HepG2 (cell line): ENCODE measurements around the gene IRAK2. TPM values are rescaled to one million over a fixed set of nuclear protein-coding genes. Genes with fewer than 3 reads are reported as not detected.

ENCODE experiments used
- ATAC-seq: fragments of 200-7000 bp; cut with Tn5 transposase; 3 replicates; pipeline ENCODE4 v1.9.1; 2020; ENCODE audit warnings: mild to moderate bottlenecking, moderate library complexity
- BruUV-seq: library from RNA; stranded (reverse); fragments of 400-500 nt; replicated peaks from 2 replicates; lab custom pipeline; 2021; lab: Mats Ljungman, UMichigan
- CTCF ChIA-PET: fragments of 300-600 bp; formaldehyde crosslinking; extraction: SDS; loops from one replicate; lab custom pipeline; 2021; ENCODE audit warnings: low total read pairs, inconsistent platforms, low intra/inter-chr PET ratio; lab: Yijun Ruan, JAX
- POLR2A ChIA-PET: fragments of 350-600 bp; sonication (Branson Sonifier 250); formaldehyde crosslinking; loops from one replicate; lab custom pipeline; 2020; ENCODE audit warnings: antibody characterized with exemption, inconsistent platforms; lab: Yijun Ruan, JAX
- DNase-seq: peaks from one replicate; pipeline ENCODE4 v3.0.0-alpha.2; 2015; ENCODE audit warnings: low spot score
- FAIRE-seq: peaks from 3 replicates; lab custom pipeline; 2011; peaks lifted over from hg19 to GRCh38; lab: Jason Lieb, UNC
- H2AFZ ChIP-seq: one replicate; pipeline ENCODE4 v1.6.1; 2011; ENCODE audit warnings: low read length, inconsistent platforms
- H3K27ac ChIP-seq: fragments of 300-600 bp; 3 replicates; pipeline ENCODE4 v1.8.0; 2011; ENCODE audit warnings: mixed run types, mild to moderate bottlenecking, mixed read lengths, low read length, inconsistent platforms; ENCODE audit not compliant: insufficient read depth; ENCODE audit errors: extremely low read length
- H3K27me3 ChIP-seq, 2 experiments: fragments of 200-600 bp in 1 of 2; 2 replicates in 1 of 2; 3 replicates in 1 of 2; pipeline versions ENCODE4 v1.6.0 to v1.8.0; 2011; ENCODE audit warnings: low read length in 2 of 2, mild to moderate bottlenecking in 2 of 2, moderate library complexity in 2 of 2, inconsistent platforms in 1 of 2; ENCODE audit not compliant: insufficient read depth in 2 of 2, control insufficient read depth in 1 of 2
- H3K36me3 ChIP-seq, 2 experiments: fragments of 200-600 bp in 1 of 2; replicated peaks in 1 of 2; 2 replicates in 1 of 2; 3 replicates in 1 of 2; pipeline versions ENCODE4 v1.5.1 to v1.8.0; 2011; ENCODE audit warnings: low read length in 2 of 2, inconsistent platforms in 1 of 2; ENCODE audit not compliant: insufficient read depth in 2 of 2, control insufficient read depth in 1 of 2
- H3K4me1 ChIP-seq: 2 replicates; pipeline ENCODE4 v1.5.1; 2012; ENCODE audit warnings: low read length, inconsistent platforms; ENCODE audit not compliant: insufficient read depth
- H3K4me2 ChIP-seq: 2 replicates; pipeline ENCODE4 v1.6.0; 2011; ENCODE audit warnings: low read depth, low read length, inconsistent platforms
- H3K4me3 ChIP-seq, 3 experiments: fragments of 200-600 bp in 1 of 3; sonication (generic), shearing (Covaris generic) in 1 of 3; replicated peaks in 1 of 3; 2 replicates each; pipeline ENCODE4 v1.5.1; 2011 to 2016; ENCODE audit warnings: low read length in 3 of 3, inconsistent platforms in 2 of 3, low read depth in 2 of 3, mild to moderate bottlenecking in 2 of 3, control low read depth in 1 of 3, mixed read lengths in 1 of 3; ENCODE audit not compliant: insufficient read depth in 1 of 3
- H3K79me2 ChIP-seq: one replicate; pipeline ENCODE4 v1.6.1; 2011; ENCODE audit warnings: low read length, inconsistent platforms; ENCODE audit not compliant: insufficient read depth
- H3K9ac ChIP-seq: 2 replicates; pipeline ENCODE4 v1.6.0; 2011; ENCODE audit warnings: mild to moderate bottlenecking, low read depth, low read length, inconsistent platforms; ENCODE audit not compliant: insufficient read depth
- H3K9me3 ChIP-seq: 2 replicates; pipeline ENCODE4 v1.5.1; 2012; ENCODE audit warnings: mild to moderate bottlenecking, low read length
- H4K20me1 ChIP-seq: 2 replicates; pipeline ENCODE4 v1.6.0; 2011; ENCODE audit warnings: inconsistent platforms, mild to moderate bottlenecking, low read length, moderate library complexity; ENCODE audit not compliant: insufficient read depth
- ARNT2 ChIP-seq: sonication (generic); formaldehyde crosslinking; IDR thresholded peaks from 2 replicates; pipeline ENCODE4 v1.8.0; 2022; ENCODE audit warnings: mild to moderate bottlenecking, low read depth, missing genetic modification reagents, moderate library complexity
- BRCA1 ChIP-seq: sonication (generic); formaldehyde crosslinking; IDR thresholded peaks from 2 replicates; pipeline ENCODE4 v1.4.0; 2020; ENCODE audit warnings: missing genetic modification reagents
- IRF2 ChIP-seq: IDR thresholded peaks from 2 replicates; pipeline ENCODE4 v1.6.1; 2018; ENCODE audit warnings: missing genetic modification reagents, missing compliant biosample characterization
- SNAI1 ChIP-seq: sonication (generic); formaldehyde crosslinking; IDR thresholded peaks from 2 replicates; pipeline ENCODE4 v1.5.0; 2020; ENCODE audit warnings: mild to moderate bottlenecking, missing genetic modification reagents, borderline replicate concordance
- ZNF274 ChIP-seq: sonication (generic); formaldehyde crosslinking; IDR thresholded peaks from 2 replicates; pipeline ENCODE4 v1.5.1; 2020; ENCODE audit warnings: mild to moderate bottlenecking, missing genetic modification reagents
- WGBS: methylation state at CpG from one replicate; pipeline ENCODE4 v1.1.6; 2017; ENCODE audit warnings: low lambda C conversion rate; 5-methylcytosine and 5-hydroxymethylcytosine counted together
- in situ Hi-C: cut with HindIII; loops from 2 replicates; pipeline ENCODE4 v1.10.0; 2017; ENCODE audit warnings: low pct_unique_long_range_greater_than_20kb; ENCODE audit not compliant: extremely low pct_ligation_motif_present
- intact Hi-C: fragments of 100-400 bp; cut with micrococcal nuclease; formaldehyde crosslinking; loops from one replicate; pipeline ENCODE4 v1.10.0; 2022; ENCODE audit not compliant: unreplicated experiment
- polyA plus RNA-seq, 8 experiments: library from polyadenylated mRNA; depleted of rRNA in 3 of 8; stranded (reverse) in 7 of 8; unstranded in 1 of 8; fragments of >200 nt; fragmentation: Illumina TruSeq in 4 of 8; extraction: Trizol in 4 of 8; gene quantifications; 2 replicates each; pipeline versions ENCODE4 v1.2.1 to v1.2.3, GENCODE V29; 2011 to 2016; ENCODE audit warnings: low read depth in 4 of 8, missing spikeins in 1 of 8, mixed read lengths in 1 of 8; ENCODE audit not compliant: insufficient read depth in 1 of 8
- total RNA-seq, 5 experiments: library from RNA; depleted of rRNA; stranded (reverse); fragments of >200 nt; fragmentation: Illumina TruSeq; extraction: Trizol; gene quantifications; 2 replicates each; pipeline ENCODE4 v1.2.3, GENCODE V29; 2016; ENCODE audit warnings: low read depth in 1 of 5
- TF ChIP-seq, protein P1 (sequence below): IDR thresholded peaks from 2 replicates; pipeline ENCODE4 v1.4.0; 2020; ENCODE audit warnings: mild to moderate bottlenecking, missing genetic modification reagents
- TF ChIP-seq, protein P2 (sequence below): sonication (generic); formaldehyde crosslinking; conservative IDR thresholded peaks from 2 replicates; pipeline ENCODE4 v1.8.0; 2022; ENCODE audit warnings: missing genetic modification reagents

The IRAK2 gene
- total and polyA plus RNA-seq, 2 of the 13 experiments (the other 11 are each of a cell fraction or from before 2014, with no cell fraction given), result 13.1 to 23.3 TPM

DNA sequence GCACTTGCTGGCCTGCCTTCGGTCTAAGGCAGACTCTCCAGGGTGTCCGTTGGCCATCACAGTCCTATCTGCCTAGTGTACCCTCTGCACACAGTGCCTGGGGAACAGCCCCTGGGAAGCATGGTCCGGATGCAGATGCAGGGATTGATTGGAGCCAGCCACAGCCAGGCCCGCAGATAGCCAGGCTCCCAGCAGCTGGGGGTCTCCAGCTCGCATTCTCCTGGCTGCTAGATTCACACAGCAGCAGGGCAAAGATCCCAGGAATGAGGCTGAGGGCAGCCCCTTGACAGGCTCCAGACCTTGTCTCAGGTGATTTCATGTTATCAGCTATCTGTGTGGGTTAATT, 41.4 kb downstream of the IRAK2 start (continued):
- TF ChIP-seq, protein P1, sequence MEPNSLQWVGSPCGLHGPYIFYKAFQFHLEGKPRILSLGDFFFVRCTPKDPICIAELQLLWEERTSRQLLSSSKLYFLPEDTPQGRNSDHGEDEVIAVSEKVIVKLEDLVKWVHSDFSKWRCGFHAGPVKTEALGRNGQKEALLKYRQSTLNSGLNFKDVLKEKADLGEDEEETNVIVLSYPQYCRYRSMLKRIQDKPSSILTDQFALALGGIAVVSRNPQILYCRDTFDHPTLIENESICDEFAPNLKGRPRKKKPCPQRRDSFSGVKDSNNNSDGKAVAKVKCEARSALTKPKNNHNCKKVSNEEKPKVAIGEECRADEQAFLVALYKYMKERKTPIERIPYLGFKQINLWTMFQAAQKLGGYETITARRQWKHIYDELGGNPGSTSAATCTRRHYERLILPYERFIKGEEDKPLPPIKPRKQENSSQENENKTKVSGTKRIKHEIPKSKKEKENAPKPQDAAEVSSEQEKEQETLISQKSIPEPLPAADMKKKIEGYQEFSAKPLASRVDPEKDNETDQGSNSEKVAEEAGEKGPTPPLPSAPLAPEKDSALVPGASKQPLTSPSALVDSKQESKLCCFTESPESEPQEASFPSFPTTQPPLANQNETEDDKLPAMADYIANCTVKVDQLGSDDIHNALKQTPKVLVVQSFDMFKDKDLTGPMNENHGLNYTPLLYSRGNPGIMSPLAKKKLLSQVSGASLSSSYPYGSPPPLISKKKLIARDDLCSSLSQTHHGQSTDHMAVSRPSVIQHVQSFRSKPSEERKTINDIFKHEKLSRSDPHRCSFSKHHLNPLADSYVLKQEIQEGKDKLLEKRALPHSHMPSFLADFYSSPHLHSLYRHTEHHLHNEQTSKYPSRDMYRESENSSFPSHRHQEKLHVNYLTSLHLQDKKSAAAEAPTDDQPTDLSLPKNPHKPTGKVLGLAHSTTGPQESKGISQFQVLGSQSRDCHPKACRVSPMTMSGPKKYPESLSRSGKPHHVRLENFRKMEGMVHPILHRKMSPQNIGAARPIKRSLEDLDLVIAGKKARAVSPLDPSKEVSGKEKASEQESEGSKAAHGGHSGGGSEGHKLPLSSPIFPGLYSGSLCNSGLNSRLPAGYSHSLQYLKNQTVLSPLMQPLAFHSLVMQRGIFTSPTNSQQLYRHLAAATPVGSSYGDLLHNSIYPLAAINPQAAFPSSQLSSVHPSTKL (CRISPR knock-in tag), result no peak
- TF ChIP-seq BRCA1 (CRISPR knock-in tag), result no peak
- TF ChIP-seq, protein P2, sequence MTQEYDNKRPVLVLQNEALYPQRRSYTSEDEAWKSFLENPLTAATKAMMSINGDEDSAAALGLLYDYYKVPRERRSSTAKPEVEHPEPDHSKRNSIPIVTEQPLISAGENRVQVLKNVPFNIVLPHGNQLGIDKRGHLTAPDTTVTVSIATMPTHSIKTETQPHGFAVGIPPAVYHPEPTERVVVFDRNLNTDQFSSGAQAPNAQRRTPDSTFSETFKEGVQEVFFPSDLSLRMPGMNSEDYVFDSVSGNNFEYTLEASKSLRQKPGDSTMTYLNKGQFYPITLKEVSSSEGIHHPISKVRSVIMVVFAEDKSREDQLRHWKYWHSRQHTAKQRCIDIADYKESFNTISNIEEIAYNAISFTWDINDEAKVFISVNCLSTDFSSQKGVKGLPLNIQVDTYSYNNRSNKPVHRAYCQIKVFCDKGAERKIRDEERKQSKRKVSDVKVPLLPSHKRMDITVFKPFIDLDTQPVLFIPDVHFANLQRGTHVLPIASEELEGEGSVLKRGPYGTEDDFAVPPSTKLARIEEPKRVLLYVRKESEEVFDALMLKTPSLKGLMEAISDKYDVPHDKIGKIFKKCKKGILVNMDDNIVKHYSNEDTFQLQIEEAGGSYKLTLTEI (CRISPR knock-in tag), result no peak

DNA sequence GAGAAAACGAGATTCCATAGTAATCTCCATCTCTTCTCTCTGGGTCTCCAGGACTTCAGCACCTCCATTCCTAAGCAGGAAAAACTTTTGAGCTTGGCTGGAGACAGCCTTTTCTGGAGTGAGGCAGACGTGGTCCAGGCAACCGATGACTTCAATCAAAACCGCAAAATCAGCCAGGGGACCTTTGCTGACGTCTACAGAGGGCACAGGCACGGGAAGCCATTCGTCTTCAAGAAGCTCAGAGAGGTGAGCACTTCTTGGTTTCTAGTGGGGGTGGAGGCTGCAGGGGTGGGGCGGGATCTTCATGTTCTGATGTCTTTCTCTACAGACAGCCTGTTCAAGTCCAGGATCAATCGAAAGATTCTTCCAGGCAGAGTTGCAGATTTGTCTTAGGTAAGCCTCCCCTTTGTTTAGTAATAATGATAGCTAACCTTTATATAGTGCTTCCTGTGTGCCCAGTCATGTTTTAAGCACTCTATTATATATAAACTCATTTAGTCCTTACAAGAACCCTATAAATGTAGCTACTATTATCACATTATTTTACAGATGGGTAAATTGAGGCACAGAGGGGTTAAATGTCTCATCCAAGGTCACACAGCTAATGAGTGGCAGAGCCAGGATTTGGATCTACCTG, 48.6 kb downstream of the IRAK2 start:
- FAIRE-seq, result no peak
- DNase-seq, result no peak
- Histone ChIP-seq H4K20me1 (no peaks in the 10 kb centered on the region), H3K4me2 (no peak overlapping the region), H3K79me2 (no peaks in the 10 kb centered on the region), H3K27me3 (no peaks in the 10 kb centered on the region), H3K36me3 (peaks cover 20 to 71% of the 10 kb centered on the region in 2 experiments; a peak in 4 of 5 replicates), H2AFZ (no peak overlapping the region)
- in situ Hi-C loops, result no loop called here
- WGBS, result 99% methylated on average over 9 of the region's 9 CpGs
- TF ChIP-seq ARNT2 (CRISPR knock-in tag), result no peak
- no peak for TF ChIP-seq SNAI1
- no peak for TF ChIP-seq IRF2 (CRISPR knock-in tag)
- TF ChIP-seq ZNF274, result no peak
- TF ChIP-seq, all 625 proteins: peak for 0
- ChIA-PET POLR2A (interaction anchor here (1.9 kb wide), 1 partner anchor 9 kb away, joined by 5 read pairs; no protein-coding TSS in a partner anchor), CTCF (no interaction called here)
- H3K4me3 ChIP-seq, result no peak overlapping the region
- BruUV-seq, result no TSS peak
- H3K9ac ChIP-seq, result no peak overlapping the region
- H3K27ac ChIP-seq, result no peak overlapping the region
- peaks cover 8% of the 10 kb centered on the region; the same call in 1 of the 2 replicates for H3K9me3 ChIP-seq
- intact Hi-C loops, result no loop called here
- ATAC-seq, result no peak
- no peaks in the 10 kb centered on the region for H3K4me1 ChIP-seq
